Neural crest cell (in vitro differentiated cells): ENCODE measurements around the gene CSRNP3. TPM values are rescaled to one million over a fixed set of nuclear protein-coding genes. Genes with fewer than 3 reads are reported as not detected.

Experiments
- DNase-seq: peaks from one replicate; pipeline ENCODE4 v3.0.0; 2021; ENCODE audit warnings: low read depth, mixed read lengths, low spot score
- H3K27ac Mint-ChIP-seq: one replicate; pipeline ENCODE4 v1.8.0; 2021; ENCODE audit warnings: mild to moderate bottlenecking, mixed read lengths; ENCODE audit not compliant: unreplicated experiment
- H3K27me3 Mint-ChIP-seq: 2 replicates; pipeline ENCODE4 v1.8.0; 2021; ENCODE audit warnings: low read depth, mild to moderate bottlenecking, mixed read lengths
- H3K36me3 Mint-ChIP-seq: 2 replicates; pipeline ENCODE4 v1.8.0; 2021; ENCODE audit warnings: low read depth, mild to moderate bottlenecking, mixed read lengths
- H3K4me1 Mint-ChIP-seq: 2 replicates; pipeline ENCODE4 v1.8.0; 2021; ENCODE audit warnings: mixed read lengths
- H3K4me3 Mint-ChIP-seq: one replicate; pipeline ENCODE4 v1.8.0; 2021; ENCODE audit warnings: mild to moderate bottlenecking, mixed read lengths
- H3K9me3 Mint-ChIP-seq: 2 replicates; pipeline ENCODE4 v1.8.0; 2021; ENCODE audit warnings: mixed read lengths
- total RNA-seq: library from RNA; stranded (reverse); gene quantifications from 2 replicates; pipeline ENCODE4 v1.2.1, GENCODE V29; 2021
- TF ChIP-seq, protein P1 (sequence below): fragments of 200-600 bp; sonication (generic); conservative IDR thresholded peaks from 2 replicates; pipeline ENCODE4 v1.5.0; 2021; ENCODE audit warnings: antibody characterized with exemption, mild to moderate bottlenecking

The CSRNP3 gene
- total RNA-seq, 1 donor from 2014 or later: 28.4 TPM

DNA sequence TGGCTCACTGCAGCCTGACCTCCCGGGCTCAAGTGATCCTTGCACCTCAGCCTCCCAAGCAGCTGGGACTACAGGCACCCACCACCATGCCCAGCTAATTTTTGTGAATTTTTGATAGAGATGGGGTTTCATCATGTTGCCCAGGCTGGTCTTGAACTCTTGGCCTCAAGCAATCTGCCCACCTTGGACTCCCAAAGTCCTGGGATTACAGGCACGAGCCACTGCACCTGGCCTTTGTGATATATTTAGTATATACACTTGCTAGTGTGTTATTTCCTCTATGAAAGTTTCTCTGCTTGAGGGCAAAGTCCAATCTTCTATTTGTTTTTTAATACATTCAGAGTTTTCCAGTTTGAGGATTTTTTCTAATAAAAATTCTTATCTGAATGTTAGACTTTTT, 205.3 kb downstream of the CSRNP3 start:
- no peak overlapping the region for H3K27ac Mint-ChIP-seq
- TF ChIP-seq, protein P1, sequence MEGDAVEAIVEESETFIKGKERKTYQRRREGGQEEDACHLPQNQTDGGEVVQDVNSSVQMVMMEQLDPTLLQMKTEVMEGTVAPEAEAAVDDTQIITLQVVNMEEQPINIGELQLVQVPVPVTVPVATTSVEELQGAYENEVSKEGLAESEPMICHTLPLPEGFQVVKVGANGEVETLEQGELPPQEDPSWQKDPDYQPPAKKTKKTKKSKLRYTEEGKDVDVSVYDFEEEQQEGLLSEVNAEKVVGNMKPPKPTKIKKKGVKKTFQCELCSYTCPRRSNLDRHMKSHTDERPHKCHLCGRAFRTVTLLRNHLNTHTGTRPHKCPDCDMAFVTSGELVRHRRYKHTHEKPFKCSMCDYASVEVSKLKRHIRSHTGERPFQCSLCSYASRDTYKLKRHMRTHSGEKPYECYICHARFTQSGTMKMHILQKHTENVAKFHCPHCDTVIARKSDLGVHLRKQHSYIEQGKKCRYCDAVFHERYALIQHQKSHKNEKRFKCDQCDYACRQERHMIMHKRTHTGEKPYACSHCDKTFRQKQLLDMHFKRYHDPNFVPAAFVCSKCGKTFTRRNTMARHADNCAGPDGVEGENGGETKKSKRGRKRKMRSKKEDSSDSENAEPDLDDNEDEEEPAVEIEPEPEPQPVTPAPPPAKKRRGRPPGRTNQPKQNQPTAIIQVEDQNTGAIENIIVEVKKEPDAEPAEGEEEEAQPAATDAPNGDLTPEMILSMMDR: no peak
- H3K27me3 Mint-ChIP-seq: no peaks in the 10 kb centered on the region
- DNase-seq: no peak
- peaks cover 61% of the 10 kb centered on the region for H3K36me3 Mint-ChIP-seq
- H3K9me3 Mint-ChIP-seq: peaks cover 9% of the 10 kb centered on the region
- no peak overlapping the region for H3K4me3 Mint-ChIP-seq
- peaks cover 22% of the 10 kb centered on the region for H3K4me1 Mint-ChIP-seq

DNA sequence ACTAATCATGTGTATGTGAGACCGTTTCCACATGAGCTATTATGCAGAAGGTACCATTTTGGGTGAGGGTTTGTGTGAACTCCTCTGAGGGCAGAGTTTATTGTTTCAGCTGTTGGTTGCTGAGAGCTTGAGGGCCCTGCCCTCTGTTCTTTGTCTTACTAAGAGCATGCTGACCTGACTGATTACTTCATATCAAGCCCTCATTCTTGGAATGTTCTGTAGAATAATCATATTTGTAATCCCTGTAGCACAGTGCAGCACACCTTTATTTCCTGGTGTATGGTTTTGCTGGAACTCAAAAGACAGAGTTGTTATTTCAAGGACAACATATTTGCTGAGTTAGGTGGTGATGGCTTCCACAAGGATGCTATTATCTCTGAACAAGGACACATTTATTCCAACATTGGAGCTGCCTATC, 206.1 kb downstream of the CSRNP3 start:
- peaks cover 9% of the 10 kb centered on the region for H3K9me3 Mint-ChIP-seq
- no peak overlapping the region for H3K4me3 Mint-ChIP-seq
- DNase-seq: no peak
- H3K36me3 Mint-ChIP-seq: peaks cover 55% of the 10 kb centered on the region
- no peaks in the 10 kb centered on the region for H3K27me3 Mint-ChIP-seq
- TF ChIP-seq, protein P1: no peak
- peaks cover 22% of the 10 kb centered on the region for H3K4me1 Mint-ChIP-seq
- no peak overlapping the region for H3K27ac Mint-ChIP-seq

DNA sequence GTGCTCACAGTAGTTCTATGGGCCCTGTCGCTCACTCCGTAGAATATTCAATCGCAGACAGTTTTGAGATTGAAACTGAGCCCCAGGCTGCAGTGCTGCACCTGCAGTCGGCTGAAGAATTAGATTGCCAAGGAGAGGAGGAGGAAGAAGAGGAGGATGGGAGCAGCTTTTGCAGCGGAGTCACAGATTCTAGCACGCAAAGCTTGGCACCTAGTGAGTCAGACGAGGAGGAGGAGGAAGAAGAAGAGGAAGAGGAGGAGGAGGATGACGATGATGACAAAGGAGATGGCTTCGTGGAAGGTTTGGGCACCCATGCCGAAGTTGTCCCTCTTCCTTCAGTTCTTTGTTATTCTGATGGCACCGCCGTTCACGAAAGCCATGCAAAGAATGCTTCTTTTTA, 209.4 kb downstream of the CSRNP3 start:
- peaks cover 38% of the 10 kb centered on the region for H3K36me3 Mint-ChIP-seq

GRCh38 chr2:165679621-165680020, 210.1 kb downstream of the CSRNP3 start:
- TF ChIP-seq, protein P1: no peak
- peaks cover 47% of the 10 kb centered on the region for H3K4me1 Mint-ChIP-seq

More for the DNA sequence above, 209.4 kb downstream of the CSRNP3 start:
- TF ChIP-seq, protein P1: no peak
- no peak for DNase-seq
- Mint-ChIP-seq H3K27ac (no peak overlapping the region), H3K27me3 (no peaks in the 10 kb centered on the region), H3K4me3 (no peak overlapping the region), H3K4me1 (peaks cover 49% of the 10 kb centered on the region), H3K9me3 (no peaks in the 10 kb centered on the region)

DNA sequence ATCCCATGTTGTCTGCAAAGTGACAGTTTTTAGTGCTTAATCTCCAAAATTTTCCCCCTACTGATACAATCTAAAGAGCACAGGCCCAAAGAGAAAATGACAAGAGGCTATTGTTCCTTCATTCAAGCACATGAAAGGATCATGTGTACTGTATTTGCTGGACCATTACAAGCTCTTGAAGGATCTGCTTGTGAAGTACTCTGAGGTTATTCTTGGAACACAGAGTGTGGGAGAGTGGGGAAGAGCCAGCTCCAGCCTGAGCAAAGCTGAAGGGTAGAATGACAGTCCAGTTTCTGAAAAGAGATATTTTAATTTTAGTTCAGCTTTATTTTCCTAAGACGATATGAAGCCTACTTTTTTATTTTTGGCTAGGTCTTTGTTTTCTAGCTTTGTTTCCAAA, 212.3 kb downstream of the CSRNP3 start:
- Mint-ChIP-seq H3K9me3 (no peaks in the 10 kb centered on the region), H3K36me3 (peaks cover 31% of the 10 kb centered on the region), H3K4me3 (peak overlapping the region; percentile 48), H3K27ac (no peak overlapping the region), H3K4me1 (peaks cover 47% of the 10 kb centered on the region), H3K27me3 (no peaks in the 10 kb centered on the region)
- TF ChIP-seq, protein P1: no peak
- DNase-seq: no peak

More at GRCh38 chr2:165679621-165680020, 210.1 kb downstream of the CSRNP3 start:
- H3K27ac Mint-ChIP-seq: no peak overlapping the region
- H3K27me3 Mint-ChIP-seq: no peaks in the 10 kb centered on the region
- no peak for DNase-seq
- peaks cover 35% of the 10 kb centered on the region for H3K36me3 Mint-ChIP-seq
- H3K4me3 Mint-ChIP-seq: no peak overlapping the region
- H3K9me3 Mint-ChIP-seq: no peaks in the 10 kb centered on the region

DNA sequence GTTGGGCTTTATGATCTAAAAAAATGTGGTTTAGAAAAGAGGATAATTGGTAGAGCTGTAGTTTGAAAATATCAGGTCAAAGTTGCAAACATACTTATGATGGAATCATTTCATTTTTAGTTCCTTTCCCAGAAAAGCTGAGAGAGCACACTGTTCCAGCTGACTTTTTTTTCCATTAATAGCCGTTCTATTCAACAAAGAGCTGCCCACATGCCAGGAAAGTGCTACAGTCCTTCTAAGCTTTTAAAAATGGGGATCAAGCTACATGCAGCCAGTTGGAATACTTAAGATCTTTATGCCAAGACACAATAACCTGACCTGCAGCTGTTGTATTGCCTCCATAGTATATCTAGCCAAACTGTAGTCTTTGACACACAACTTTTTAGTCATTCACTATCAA, 213.0 kb downstream of the CSRNP3 start:
- peak overlapping the region; percentile 17 for H3K27ac Mint-ChIP-seq
- H3K9me3 Mint-ChIP-seq: no peaks in the 10 kb centered on the region
- H3K4me3 Mint-ChIP-seq: peak overlapping the region; percentile 48
- no peaks in the 10 kb centered on the region for H3K27me3 Mint-ChIP-seq
- no peak for DNase-seq
- TF ChIP-seq, protein P1: no peak
- peaks cover 55% of the 10 kb centered on the region for H3K4me1 Mint-ChIP-seq
- peaks cover 28% of the 10 kb centered on the region for H3K36me3 Mint-ChIP-seq
